ENCODE measurements around the gene FRMD4B.

FRMD4B gene

GRCh38 chr3:69385723-69386555 lies at the start of gene FRMD4B:
TSS of gene FRMD4B (minus strand) at chr3:69386088. CDS start at chr3:69385989, 99 bp downstream.
- DNase-seq: peak; percentile 12

GRCh38 chr3:69433969-69434325 lies 48.1 kb upstream of the FRMD4B start:
- no peak for DNase-seq

- DNase-seq: no peak
Measured at GRCh38 chr3:69433121-69433968, 47.5 kb upstream of the FRMD4B start.

- DNase-seq: no peak
Measured at GRCh38 chr3:69428657-69429255, 42.9 kb upstream of the FRMD4B start.

DNA sequence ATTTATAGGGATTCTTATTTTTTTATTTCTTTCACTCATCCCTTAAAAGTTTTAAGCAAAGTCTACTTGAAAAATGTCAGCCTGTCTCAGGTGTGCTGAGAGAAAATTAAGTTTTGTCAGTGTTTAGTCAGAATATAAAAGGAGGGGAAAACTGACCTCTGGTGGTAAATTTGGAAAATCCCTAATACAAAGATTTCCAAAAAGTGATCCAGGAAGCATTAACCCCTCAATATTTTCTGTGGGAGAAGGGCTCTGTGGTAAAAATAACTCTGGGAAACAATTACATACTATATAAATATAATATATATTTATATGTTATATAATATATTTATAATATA lies 41.0 kb upstream of the FRMD4B start:
- DNase-seq: no peak

GRCh38 chr3:69426291-69426966 lies 40.5 kb upstream of the FRMD4B start:
- DNase-seq: no peak

- peak; percentile 16 for DNase-seq
Measured at GRCh38 chr3:69425249-69425648, 39.4 kb upstream of the FRMD4B start.

GRCh38 chr3:69423463-69424155 lies 37.7 kb upstream of the FRMD4B start:
- no peak for DNase-seq

GRCh38 chr3:69422751-69423150 lies 36.9 kb upstream of the FRMD4B start:
- no peak for DNase-seq

- no peak for DNase-seq
Measured at GRCh38 chr3:69420781-69421520, 35.1 kb upstream of the FRMD4B start.

- DNase-seq: no peak
Measured at GRCh38 chr3:69419276-69419675, 33.4 kb upstream of the FRMD4B start.

GRCh38 chr3:69417541-69418078 lies 31.7 kb upstream of the FRMD4B start:
- DNase-seq: no peak

DNA sequence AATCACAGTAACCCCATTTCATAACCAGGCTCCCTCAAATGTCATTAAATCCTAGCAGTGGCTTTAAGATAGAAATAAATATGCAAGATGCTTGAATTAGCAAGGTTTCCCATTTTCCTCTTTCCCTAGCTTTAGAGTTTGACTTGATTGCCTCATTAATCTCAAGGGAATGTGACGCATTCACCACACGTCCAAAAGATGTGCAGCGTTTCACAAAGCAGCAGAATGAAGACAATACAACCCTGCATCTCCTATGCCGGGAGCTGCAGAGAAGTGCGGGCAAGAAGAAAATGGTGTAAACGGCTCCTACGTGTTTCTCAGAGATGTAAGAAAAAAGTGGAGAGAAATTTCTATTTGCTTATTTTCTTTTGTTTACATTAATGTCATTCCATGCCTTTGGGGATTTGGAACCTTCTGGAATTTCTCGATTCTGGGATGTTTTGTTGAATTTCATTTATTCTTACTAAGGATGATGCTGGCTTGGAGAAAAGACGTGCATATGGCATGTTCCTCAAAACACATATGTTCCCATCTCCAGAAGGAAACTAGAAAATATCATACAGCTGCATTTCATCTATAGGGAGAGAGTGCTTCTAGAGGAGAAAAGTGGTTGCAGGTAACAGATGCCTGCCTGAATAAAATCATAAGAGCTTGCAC lies 27.8 kb upstream of the FRMD4B start:
- no peak for DNase-seq

- DNase-seq: no peak
Measured at GRCh38 chr3:69411346-69411745, 25.5 kb upstream of the FRMD4B start.

GRCh38 chr3:69410301-69410700 lies 24.4 kb upstream of the FRMD4B start:
- DNase-seq: peak; percentile 70

DNA sequence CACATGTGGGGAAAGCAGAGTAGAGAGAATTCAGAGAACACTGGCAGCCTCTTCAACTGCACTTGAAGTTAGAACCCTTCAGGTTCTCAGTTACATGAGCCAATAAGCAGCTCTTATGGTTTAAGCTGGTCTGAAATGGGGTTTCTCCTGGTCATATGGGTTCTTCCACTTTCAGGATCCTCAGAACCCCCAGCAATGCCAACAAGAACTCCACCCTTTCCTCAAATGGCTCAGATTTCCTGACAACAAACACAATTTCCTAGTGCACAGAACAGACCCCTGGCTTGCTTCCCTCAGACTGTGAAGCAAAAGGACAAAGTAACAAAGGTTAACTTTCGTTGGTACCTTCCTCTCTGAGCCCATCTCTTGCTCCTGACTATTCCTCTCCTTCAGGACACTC lies 23.9 kb upstream of the FRMD4B start:
- no peak for DNase-seq

DNA sequence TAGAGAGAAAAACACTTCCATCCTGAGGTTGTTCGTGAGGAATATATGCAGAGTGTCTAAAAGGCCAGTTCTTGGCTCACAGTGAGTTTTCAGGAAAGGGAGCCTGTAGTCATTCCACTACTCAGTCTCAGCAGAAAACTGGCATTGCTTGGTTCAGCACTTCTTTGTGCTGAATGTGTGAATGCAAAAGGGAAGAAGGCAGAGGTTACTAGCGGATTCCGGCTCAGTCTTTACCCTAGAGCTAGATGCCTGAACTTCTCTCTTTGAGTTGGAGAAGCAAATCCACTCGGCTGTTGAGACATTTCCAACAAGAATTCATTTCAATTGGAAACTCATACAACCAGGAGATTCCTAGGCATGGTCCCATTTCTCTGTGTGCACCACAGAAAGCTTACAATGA lies 23.1 kb upstream of the FRMD4B start:
- no peak for DNase-seq

DNA sequence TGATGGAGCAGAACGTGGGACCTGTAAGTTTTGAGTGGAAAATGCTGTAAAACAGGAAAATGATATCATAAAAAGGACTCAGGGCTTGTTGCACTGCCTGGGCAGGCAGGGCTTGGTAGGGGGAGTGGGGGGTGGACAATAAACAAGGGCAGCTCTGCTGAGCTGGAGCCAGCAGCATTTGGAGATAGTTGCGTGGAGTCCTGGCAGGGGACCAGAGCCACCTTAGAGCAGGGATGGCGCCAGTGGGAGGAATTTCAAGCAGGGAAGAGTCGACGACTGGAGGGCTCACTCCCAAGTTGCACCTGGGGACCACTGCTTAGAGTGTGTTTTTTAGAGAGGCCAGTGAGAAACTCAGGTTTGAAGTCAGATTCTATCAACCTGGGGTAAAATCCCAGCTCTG lies 22.7 kb upstream of the FRMD4B start:
- no peak for DNase-seq

DNA sequence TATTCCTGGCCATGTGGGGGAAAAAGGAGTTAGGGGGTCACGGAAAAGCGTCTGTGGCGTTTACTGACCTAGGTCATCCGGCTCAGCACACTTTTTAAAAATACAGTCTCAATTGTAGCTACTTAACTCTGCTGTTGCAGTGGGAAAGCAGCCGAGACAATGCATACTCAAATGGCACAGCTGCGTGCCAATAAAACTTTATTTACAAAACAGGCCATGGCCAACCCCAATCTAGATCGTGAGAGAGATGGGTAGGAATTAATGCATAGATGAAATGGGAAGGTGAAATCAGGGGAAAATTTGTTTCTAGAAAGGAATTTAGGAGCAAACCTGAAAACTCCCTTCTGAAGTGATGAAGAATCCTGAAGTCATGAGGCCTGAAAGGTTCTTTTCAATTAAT lies 22.0 kb upstream of the FRMD4B start:
- DNase-seq: no peak

- DNase-seq: no peak
Measured at GRCh38 chr3:69406163-69406562, 20.3 kb upstream of the FRMD4B start.

GRCh38 chr3:69405067-69405466 lies 19.2 kb upstream of the FRMD4B start:
- DNase-seq: no peak

Data from activated naive CD4-positive, alpha-beta T cell treated with anti-CD3 and anti-CD28 coated beads, Interleukin-2, amount 50 U/mL, for 16 hours (primary cell).